HG03139 (cell line): ENCODE data around the gene SYCP2.

ENCODE experiments used
- ATAC-seq: cut with Tn5 transposase; IDR thresholded peaks from one replicate; pipeline ENCODE4 v1.9.1; 2021; ENCODE audit not compliant: unreplicated experiment

The SYCP2 gene

DNA sequence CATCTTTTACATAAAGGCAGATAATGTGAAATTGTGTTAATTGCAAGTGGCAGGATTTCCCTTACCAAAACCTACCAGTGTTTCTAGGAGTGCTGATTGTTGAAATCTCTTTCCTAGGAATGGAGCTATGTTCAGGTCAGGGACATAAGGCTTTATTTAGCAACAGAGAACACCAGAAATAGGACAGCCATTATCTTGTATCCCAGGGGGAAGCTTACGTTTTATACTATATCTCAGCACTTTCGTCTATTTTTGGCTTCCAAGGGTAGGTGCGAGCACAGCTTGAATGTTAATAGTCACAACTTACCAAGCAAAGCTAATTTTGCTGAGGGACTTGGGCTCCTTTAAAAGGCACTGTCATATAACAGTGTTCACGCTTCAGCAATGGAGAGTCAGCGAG is 94.0 kb downstream of the SYCP2 start:
- no peak for ATAC-seq

GRCh38 chr20:59837623-59838394 is 95.6 kb downstream of the SYCP2 start:
- ATAC-seq: peak; percentile 62

- no peak for ATAC-seq
Measured at GRCh38 chr20:59836767-59837166, 96.7 kb downstream of the SYCP2 start.

- no peak for ATAC-seq
Measured at GRCh38 chr20:59835448-59836395, 97.7 kb downstream of the SYCP2 start.

- ATAC-seq: no peak
Measured at GRCh38 chr20:59835057-59835447, 98.4 kb downstream of the SYCP2 start.

DNA sequence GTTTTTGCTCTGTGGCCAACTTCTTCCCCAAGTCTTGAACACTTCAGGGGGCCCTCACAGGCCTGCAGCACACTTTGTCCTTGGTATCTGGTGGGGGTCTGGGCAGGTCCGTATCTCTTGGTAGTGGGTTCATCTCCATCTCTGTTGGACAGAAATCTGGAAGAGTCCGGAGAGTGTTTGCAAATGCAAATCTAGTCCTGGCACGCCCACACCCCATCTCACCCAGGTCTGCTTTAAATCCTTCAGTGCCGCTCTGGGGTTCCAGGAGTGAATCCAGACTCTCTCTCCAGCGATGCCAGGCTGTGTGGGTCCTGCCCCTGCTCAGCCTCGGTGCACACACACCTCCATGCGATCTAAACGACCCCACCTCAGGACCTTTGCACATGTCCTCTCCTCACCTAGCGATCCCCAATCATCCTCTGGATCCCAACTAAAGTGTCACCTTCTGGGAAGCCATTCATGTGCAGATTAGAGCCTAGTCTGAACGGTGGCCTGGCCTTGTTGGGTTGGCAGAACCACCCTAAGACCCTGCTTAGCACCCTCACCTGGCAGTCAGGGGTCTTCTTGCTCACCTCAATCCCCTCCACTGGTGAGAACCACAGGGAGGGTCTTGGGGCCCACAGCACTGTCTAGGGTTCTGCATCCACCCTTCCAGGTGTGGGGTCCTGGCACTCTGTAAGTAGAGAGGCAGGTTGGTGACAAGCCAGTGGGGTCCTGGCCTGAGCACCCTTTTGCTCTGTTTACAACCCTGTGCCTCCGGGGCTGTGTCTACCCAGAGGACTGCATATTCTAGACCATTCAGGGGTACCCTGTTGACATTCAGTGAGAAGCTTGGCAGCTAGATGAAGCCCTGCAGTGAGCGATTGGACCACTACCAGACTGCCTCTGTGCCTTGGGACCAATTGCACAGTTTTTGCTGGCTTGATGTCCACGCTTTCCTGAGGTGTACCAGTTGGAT is 100.8 kb downstream of the SYCP2 start:
- ATAC-seq: no peak

DNA sequence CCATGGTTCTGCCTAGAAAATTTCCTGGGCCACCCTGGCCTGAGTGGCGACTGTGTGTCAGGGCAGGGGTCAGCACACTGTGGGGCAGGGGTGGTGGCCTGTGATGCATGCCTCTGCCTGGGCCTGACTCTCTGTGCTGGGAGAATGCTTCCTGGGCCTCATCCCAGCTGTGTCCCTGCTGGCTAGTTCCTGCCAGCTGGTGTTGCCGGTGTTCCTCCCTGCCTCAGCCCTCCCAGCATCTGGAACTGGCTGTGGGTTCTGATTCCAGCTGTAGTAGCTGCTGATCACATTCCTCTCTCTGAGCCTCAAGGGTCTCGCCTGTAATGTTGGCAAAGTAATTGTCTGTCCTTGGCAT is 101.5 kb downstream of the SYCP2 start:
- ATAC-seq: no peak

- ATAC-seq: no peak
Measured at GRCh38 chr20:59831024-59831915, 102.2 kb downstream of the SYCP2 start.

DNA sequence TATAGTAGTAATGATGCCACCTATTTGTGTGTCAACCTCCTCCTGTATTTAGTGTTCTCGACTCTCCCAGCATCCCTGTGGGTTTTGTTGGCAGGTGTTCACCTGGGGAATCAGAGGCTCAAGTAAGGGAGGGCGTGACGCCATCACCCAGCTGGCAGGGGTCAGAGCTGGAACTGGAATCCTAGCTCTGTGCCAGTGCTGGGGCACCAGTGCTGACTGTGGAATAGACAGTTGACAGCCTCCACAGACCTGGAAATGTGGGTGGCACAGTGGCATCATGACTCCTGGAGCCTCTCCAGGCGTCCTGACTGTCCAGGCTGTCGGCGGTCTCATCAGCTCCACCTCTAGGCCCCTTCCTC is 102.8 kb downstream of the SYCP2 start:
- ATAC-seq: no peak

DNA sequence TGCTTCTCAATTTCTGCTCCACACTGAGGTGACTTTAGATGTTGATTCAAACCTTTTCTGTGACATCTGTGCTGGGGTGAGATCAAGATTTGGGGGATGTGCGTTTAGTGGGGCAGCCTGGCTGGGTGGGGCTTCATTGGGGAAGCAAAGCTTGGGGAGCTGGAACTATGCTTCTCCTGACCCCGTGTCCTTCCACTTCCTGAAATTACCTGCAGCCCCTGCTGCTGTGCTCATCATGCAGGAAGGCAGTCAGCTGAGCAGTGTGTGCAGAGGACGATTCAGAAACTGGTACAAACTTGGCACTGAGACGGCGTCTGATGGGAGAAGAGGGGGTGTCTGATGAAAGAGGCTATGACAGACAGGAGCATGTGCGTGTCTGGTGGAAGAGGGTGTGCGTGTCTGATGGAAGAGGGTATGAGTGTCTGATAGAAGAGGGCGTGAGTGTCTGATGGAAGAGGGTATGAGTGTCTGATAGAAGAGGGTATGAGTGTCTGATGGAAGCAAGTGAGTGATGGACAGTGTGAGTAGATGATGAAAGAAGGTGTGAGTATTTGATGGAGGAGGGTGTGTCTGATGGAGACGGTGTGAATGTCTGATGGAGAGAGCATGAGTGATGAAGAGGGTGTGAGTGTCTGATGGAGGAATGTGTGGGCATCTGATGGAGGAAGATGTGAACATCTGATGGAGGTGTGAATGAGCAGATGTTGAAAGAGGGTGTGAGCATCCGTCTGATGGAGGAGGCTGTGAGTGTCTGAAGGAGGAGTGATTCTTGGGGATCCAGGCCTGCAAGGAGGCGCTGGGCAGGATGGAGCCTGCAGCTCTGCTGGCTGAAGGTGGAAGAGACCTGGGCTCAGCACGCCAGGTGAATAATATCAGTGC is 103.4 kb downstream of the SYCP2 start:
- ATAC-seq: no peak

GRCh38 chr20:59829054-59829785 is 104.2 kb downstream of the SYCP2 start:
- ATAC-seq: no peak

GRCh38 chr20:59828125-59829053 is 105.0 kb downstream of the SYCP2 start:
- ATAC-seq: no peak

DNA sequence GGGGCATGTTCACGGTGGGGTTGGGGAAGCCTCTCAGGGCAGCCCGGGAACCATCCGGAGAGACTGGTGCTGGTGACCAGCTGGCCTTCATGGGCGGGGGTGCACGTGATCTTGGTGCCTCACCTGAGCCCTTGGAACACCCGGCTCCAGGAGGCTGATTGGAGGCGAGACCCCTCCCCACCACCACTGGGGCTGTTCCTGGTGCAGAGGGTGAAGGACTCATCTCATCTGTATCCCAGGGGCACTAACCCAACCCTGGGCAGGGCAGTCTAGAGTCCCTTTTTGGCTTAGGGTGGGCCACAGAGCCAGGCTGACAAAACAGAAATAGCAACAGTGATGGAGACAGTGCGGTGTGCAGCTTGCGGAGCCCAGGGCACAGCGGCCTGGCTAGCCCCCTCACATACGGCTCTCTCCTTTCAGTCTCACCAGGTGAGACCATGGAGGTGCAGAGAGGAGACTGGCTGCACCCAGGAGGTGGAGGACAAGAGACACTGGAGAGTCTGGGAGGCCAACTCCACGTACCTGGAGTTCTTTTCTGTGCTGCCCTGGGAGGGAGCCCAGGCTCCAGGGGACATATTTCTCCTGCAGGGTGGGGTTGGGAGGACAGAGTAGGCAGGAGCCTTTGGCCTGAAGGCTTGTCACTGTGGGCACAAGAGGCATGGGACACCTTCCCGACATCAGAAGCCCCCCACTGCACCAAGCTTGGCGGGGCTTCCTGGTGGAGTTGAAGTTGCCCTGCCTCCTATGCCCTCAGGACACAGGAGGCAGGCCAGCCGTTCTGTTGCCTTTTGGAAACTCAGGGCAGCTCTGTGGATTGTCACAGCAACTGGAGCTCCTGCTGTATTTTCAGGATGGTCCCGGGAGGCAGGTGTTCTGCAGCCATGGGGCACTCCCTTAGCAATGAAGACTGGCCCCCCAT is 106.0 kb downstream of the SYCP2 start:
- no peak for ATAC-seq

GRCh38 chr20:59825944-59826759 is 107.3 kb downstream of the SYCP2 start:
- ATAC-seq: no peak

DNA sequence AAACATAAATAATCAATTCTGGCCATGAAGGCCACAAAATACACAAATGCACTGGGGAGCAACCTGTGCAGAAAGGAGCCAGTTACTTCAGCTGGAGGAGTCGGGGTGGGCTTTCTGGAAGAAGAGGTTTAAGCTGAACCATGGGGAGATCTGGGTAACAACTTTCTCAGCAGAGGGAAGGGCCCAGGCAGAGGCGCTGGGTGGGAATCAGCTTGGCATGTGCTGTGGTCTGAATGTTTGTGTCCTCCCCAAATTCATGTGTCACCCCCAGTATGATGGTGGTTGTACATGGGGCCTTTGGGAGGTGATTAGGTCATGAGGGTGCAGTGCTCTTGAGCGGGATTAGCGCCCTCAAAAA is 107.9 kb downstream of the SYCP2 start:
- ATAC-seq: no peak
